ENCODE results near the gene NEGR1.

- TF ChIP-seq CTCF (IDR thresholded peaks at IDR 0.05 in 4 of 5, conservative IDR thresholded peaks at IDR 0.05 in 1 of 5) = no peak
- no peak for TF ChIP-seq POLR2A (IDR thresholded peaks at IDR 0.05)
Observed at GRCh38 chr1:72281637-72282270, 585 bp downstream of the NEGR1 start.
